ENCODE measurements around the gene AJAP1. TPM values are rescaled to one million over a fixed set of nuclear protein-coding genes. Genes with fewer than 3 reads are reported as not detected.

The AJAP1 gene
- polyA plus RNA-seq, 1 of the 3 experiments (the other 2 are of a cell fraction), result not detected

- H3K9me3 ChIP-seq, result no peaks in the 10 kb centered on the region
- H3K9me2 ChIP-seq, result no peaks in the 10 kb centered on the region
- no peak overlapping the region for H2AFZ ChIP-seq (ENCODE audit: low read depth)
- H4K20me1 ChIP-seq (ENCODE audit: insufficient read depth), result no peaks in the 10 kb centered on the region
- CTCF ChIA-PET, result no interaction called here
- no peaks in the 10 kb centered on the region for H3K36me3 ChIP-seq (replicated peaks in 1 of 2; ENCODE audit: control insufficient read depth in 1 of 2, insufficient read depth in 2 of 2, low read length in 1 of 2)
- POLR2A ChIA-PET, result no interaction called here
- TF ChIP-seq, protein P1, sequence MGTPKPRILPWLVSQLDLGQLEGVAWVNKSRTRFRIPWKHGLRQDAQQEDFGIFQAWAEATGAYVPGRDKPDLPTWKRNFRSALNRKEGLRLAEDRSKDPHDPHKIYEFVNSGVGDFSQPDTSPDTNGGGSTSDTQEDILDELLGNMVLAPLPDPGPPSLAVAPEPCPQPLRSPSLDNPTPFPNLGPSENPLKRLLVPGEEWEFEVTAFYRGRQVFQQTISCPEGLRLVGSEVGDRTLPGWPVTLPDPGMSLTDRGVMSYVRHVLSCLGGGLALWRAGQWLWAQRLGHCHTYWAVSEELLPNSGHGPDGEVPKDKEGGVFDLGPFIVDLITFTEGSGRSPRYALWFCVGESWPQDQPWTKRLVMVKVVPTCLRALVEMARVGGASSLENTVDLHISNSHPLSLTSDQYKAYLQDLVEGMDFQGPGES (IDR thresholded peaks at IDR 0.05; ENCODE audit: low read depth, low read length), result no peak
- TF ChIP-seq NRF1 (IDR thresholded peaks at IDR 0.05; ENCODE audit: low read depth, low read length) (no peak), RXRA (IDR thresholded peaks at IDR 0.05; ENCODE audit: borderline replicate concordance, low read depth) (no peak), FOXM1 (IDR thresholded peaks at IDR 0.05; ENCODE audit: low read depth) (no peak), GABPA (IDR thresholded peaks at IDR 0.05; ENCODE audit: low read depth) (no peak), TCF12 (IDR thresholded peaks at IDR 0.05) (no peak), POLR2AphosphoS5 (IDR thresholded peaks at IDR 0.05; ENCODE audit: low read depth, low read length) (no peak), SMC3 (IDR thresholded peaks at IDR 0.05; ENCODE audit: low read depth, low read length) (no peak), RCOR1 (IDR thresholded peaks at IDR 0.05; ENCODE audit: low read length) (no peak), YY1 (IDR thresholded peaks at IDR 0.05; ENCODE audit: low read depth) (no peak), GATA2 (CRISPR knock-in tag; IDR thresholded peaks at IDR 0.05) (no peak), EP300 (IDR thresholded peaks at IDR 0.05; ENCODE audit: borderline replicate concordance in 1 of 2, low read depth in 1 of 2, low read length in 1 of 2) (no peak), FOXJ3 (CRISPR knock-in tag; IDR thresholded peaks at IDR 0.05) (no peak), SIN3A (IDR thresholded peaks at IDR 0.05; ENCODE audit: borderline replicate concordance, low read depth, low read length) (no peak), RAD21 (IDR thresholded peaks at IDR 0.05; ENCODE audit: low read length) (no peak), JUND (IDR thresholded peaks at IDR 0.05) (no peak), TEAD4 (IDR thresholded peaks at IDR 0.05; ENCODE audit: borderline replicate concordance, insufficient read depth) (no peak)
- TF ChIP-seq, protein P2, sequence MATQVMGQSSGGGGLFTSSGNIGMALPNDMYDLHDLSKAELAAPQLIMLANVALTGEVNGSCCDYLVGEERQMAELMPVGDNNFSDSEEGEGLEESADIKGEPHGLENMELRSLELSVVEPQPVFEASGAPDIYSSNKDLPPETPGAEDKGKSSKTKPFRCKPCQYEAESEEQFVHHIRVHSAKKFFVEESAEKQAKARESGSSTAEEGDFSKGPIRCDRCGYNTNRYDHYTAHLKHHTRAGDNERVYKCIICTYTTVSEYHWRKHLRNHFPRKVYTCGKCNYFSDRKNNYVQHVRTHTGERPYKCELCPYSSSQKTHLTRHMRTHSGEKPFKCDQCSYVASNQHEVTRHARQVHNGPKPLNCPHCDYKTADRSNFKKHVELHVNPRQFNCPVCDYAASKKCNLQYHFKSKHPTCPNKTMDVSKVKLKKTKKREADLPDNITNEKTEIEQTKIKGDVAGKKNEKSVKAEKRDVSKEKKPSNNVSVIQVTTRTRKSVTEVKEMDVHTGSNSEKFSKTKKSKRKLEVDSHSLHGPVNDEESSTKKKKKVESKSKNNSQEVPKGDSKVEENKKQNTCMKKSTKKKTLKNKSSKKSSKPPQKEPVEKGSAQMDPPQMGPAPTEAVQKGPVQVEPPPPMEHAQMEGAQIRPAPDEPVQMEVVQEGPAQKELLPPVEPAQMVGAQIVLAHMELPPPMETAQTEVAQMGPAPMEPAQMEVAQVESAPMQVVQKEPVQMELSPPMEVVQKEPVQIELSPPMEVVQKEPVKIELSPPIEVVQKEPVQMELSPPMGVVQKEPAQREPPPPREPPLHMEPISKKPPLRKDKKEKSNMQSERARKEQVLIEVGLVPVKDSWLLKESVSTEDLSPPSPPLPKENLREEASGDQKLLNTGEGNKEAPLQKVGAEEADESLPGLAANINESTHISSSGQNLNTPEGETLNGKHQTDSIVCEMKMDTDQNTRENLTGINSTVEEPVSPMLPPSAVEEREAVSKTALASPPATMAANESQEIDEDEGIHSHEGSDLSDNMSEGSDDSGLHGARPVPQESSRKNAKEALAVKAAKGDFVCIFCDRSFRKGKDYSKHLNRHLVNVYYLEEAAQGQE (IDR thresholded peaks at IDR 0.05; ENCODE audit: low read depth, low read length), result no peak
- H3K4me1 ChIP-seq (ENCODE audit: control insufficient read depth in 1 of 2, insufficient read depth in 2 of 2, low read depth in 1 of 2, low read length in 1 of 2), result no peaks in the 10 kb centered on the region
- WGBS (ENCODE audit: low lambda C conversion rate), result 53% methylated on average over 6 of the region's 6 CpGs
- H3K4me3 ChIP-seq (ENCODE audit: low read depth in 2 of 2, low read length in 1 of 2), result no peak overlapping the region
- DNase-seq, result no peak
- H3K9ac ChIP-seq, result no peak overlapping the region
- H3K4me2 ChIP-seq, result no peak overlapping the region
- H3K27ac ChIP-seq (ENCODE audit: low read depth in 2 of 2, low read length in 1 of 2), result no peak overlapping the region
- no peaks in the 10 kb centered on the region for H3F3A ChIP-seq (replicated peaks; ENCODE audit: insufficient read depth)
- no peaks in the 10 kb centered on the region for H3K79me2 ChIP-seq (ENCODE audit: insufficient read depth)
- H3K27me3 ChIP-seq (ENCODE audit: insufficient read depth), result no peaks in the 10 kb centered on the region
Measured at GRCh38 chr1:4605158-4605557, 49.3 kb upstream of the AJAP1 start.

Measured in SK-N-SH (cell line).